PC-3 (cell line): ENCODE data around the gene MEP1B.

Source experiments
- EZH2 ChIP-seq: fragments of 300-600 bp; sonication (generic); IDR thresholded peaks from one replicate; pipeline ENCODE4 v1.6.1; 2017; ENCODE audit warnings: antibody characterized with exemption, mild to moderate bottlenecking, low read length; ENCODE audit not compliant: unreplicated experiment
- EZH2phosphoT487 ChIP-seq: fragments of 300-600 bp; sonication (generic); IDR thresholded peaks from 2 replicates; pipeline ENCODE4 v1.6.1; 2018; ENCODE audit warnings: mild to moderate bottlenecking, antibody characterized with exemption, low read length, borderline replicate concordance
- TF ChIP-seq, protein P1 (sequence below): fragments of 300-600 bp; sonication (generic); conservative IDR thresholded peaks from 2 replicates; pipeline ENCODE4 v1.5.1; 2017; ENCODE audit warnings: antibody characterized with exemption, low read depth, mild to moderate bottlenecking, low read length

DNA sequence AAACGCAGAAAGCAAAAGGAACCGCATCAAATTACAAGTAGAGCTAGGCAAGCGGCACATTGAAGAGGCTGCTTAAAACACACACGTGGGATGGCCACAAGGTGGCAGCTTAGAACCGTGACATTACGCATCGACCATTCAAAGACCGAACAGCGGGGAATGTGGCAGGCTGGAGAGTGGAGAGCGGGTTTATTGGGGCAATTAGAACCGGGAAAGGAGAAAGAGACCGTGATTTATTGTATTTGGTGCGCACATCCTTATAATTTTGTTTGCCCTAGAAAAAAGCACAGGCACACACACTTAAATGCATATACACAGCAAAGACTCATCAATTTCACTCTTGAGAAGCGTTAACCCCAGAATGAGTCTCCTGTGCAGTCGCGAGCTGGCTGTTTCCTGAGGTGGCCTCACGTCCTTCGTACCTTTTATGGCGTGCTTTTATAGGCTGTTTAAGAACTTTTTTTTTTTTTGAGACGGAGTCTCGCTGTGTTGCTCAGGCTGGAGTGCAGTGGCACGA lies 31.7 kb upstream of the MEP1B start:
- TF ChIP-seq, protein P1, sequence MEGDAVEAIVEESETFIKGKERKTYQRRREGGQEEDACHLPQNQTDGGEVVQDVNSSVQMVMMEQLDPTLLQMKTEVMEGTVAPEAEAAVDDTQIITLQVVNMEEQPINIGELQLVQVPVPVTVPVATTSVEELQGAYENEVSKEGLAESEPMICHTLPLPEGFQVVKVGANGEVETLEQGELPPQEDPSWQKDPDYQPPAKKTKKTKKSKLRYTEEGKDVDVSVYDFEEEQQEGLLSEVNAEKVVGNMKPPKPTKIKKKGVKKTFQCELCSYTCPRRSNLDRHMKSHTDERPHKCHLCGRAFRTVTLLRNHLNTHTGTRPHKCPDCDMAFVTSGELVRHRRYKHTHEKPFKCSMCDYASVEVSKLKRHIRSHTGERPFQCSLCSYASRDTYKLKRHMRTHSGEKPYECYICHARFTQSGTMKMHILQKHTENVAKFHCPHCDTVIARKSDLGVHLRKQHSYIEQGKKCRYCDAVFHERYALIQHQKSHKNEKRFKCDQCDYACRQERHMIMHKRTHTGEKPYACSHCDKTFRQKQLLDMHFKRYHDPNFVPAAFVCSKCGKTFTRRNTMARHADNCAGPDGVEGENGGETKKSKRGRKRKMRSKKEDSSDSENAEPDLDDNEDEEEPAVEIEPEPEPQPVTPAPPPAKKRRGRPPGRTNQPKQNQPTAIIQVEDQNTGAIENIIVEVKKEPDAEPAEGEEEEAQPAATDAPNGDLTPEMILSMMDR = peak; percentile 66
- TF ChIP-seq EZH2 = no peak
- no peak for TF ChIP-seq EZH2phosphoT487
